CD4-positive, alpha-beta T cell treated with Interleukin-2 at 100 ng/mL for 4 hours (primary cell): ENCODE results near the gene GRID1.

ENCODE experiments used
- DNase-seq: peaks from one replicate; pipeline ENCODE4 v3.0.0-alpha.2; 2020; ENCODE audit warnings: low spot score

The GRID1 gene

GRCh38 chr10:86368987-86369386 is 2.4 kb upstream of the GRID1 start:
- no peak for DNase-seq

GRCh38 chr10:86368046-86368445 is 1.5 kb upstream of the GRID1 start:
- DNase-seq = no peak

- no peak for DNase-seq
Observed at GRCh38 chr10:86367152-86367951, 757 bp upstream of the GRID1 start.

- no peak for DNase-seq
Observed at GRCh38 chr10:86366902-86367151, 232 bp upstream of the GRID1 start.

- DNase-seq = no peak
Observed at GRCh38 chr10:86365346-86366032, 1.1 kb downstream of the GRID1 start.

GRCh38 chr10:86364491-86365345 is 1.9 kb downstream of the GRID1 start:
- DNase-seq = no peak

GRCh38 chr10:86363833-86364490 is 2.6 kb downstream of the GRID1 start:
- no peak for DNase-seq

GRCh38 chr10:86363184-86363832 is 3.3 kb downstream of the GRID1 start:
- no peak for DNase-seq

- no peak for DNase-seq
Observed at GRCh38 chr10:86362586-86363183, 3.9 kb downstream of the GRID1 start.

GRCh38 chr10:86362129-86362527 is 4.5 kb downstream of the GRID1 start:
- DNase-seq = no peak

GRCh38 chr10:86361156-86362128 is 5.2 kb downstream of the GRID1 start:
- DNase-seq = no peak

- DNase-seq = no peak
Observed at GRCh38 chr10:86360657-86361056, 5.9 kb downstream of the GRID1 start.

- DNase-seq = no peak
Observed at GRCh38 chr10:86359954-86360353, 6.6 kb downstream of the GRID1 start.

GRCh38 chr10:86359111-86359510 is 7.5 kb downstream of the GRID1 start:
- DNase-seq = no peak

GRCh38 chr10:86357676-86358075 is 8.9 kb downstream of the GRID1 start:
- DNase-seq = no peak

GRCh38 chr10:86357041-86357440 is 9.6 kb downstream of the GRID1 start:
- no peak for DNase-seq

GRCh38 chr10:86356296-86356695 is 10.3 kb downstream of the GRID1 start:
- no peak for DNase-seq

- DNase-seq = no peak
Observed at GRCh38 chr10:86355571-86356038, 11.0 kb downstream of the GRID1 start.

GRCh38 chr10:86354761-86355540 is 11.6 kb downstream of the GRID1 start:
- DNase-seq = no peak
